GM04504 (cell line): ENCODE results near the gene TBC1D16.

ENCODE experiments used
- DNase-seq: peaks from one replicate; pipeline ENCODE4 v3.0.0-alpha.2; 2012; ENCODE audit warnings: low read depth

The TBC1D16 gene

DNA sequence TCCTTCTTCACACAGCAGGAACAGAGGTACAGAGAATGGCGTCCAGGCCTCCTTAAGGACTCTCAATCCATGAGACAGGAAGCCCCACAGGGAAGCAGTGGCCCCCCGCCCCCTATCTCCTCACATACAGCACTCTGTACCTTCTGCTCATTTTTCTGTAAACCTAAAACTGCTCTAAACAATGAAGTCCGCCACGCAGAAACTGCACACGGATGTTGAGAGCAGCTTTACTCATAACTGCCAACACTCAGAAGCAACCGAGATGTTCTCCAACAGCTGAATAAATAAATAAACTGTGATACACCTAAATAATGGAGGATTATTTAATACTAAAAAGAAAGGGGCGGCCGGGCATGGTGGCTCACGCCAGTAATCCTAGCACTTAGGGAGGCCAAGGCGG lies 9.9 kb downstream of the TBC1D16 start:
- DNase-seq: no peak

DNA sequence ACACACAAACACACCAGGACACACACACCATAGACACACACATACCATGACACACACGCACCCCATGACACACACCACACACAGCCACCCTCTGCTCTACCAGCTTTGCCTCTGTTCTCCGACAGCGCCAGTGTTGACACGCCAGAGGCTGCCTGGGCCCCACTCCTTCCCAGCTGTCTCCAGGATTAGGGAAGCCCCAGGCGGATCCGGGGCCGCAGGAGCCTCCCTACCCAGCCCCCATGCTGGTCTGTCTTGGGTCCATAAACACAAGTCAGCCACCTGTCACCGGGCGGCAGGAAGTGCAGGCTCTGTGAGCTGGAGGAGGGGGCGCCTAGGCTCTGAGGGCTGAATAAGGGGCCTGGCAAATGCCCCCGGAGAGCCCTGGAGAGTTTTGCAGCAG lies 10.5 kb downstream of the TBC1D16 start:
- no peak for DNase-seq

DNA sequence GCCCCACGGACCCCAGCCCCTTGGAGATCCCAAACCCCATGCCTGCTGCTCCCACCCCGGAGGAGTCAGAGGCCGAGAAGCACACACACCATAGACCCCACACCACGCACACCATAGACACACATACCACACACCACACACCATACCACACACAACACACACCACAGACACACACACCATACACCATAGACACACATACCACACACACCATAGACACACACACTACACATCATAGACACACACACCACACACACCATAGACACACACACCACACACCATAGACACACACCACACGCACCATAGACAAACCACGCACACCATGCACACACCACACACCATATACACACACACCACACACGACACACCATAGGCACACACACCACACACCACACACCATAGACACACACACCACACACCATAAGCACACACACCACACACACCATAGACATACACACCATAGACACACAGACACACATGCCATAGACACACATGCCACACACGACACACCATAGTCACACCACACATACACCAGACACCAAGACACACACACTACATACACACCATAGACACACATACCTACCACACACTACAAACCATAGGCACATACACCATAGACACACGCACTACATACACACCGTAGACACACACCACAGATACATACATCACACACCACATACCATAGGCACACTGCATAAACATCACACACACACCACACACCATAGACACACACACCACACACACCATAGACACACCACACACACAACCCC lies 11.3 kb downstream of the TBC1D16 start:
- no peak for DNase-seq

DNA sequence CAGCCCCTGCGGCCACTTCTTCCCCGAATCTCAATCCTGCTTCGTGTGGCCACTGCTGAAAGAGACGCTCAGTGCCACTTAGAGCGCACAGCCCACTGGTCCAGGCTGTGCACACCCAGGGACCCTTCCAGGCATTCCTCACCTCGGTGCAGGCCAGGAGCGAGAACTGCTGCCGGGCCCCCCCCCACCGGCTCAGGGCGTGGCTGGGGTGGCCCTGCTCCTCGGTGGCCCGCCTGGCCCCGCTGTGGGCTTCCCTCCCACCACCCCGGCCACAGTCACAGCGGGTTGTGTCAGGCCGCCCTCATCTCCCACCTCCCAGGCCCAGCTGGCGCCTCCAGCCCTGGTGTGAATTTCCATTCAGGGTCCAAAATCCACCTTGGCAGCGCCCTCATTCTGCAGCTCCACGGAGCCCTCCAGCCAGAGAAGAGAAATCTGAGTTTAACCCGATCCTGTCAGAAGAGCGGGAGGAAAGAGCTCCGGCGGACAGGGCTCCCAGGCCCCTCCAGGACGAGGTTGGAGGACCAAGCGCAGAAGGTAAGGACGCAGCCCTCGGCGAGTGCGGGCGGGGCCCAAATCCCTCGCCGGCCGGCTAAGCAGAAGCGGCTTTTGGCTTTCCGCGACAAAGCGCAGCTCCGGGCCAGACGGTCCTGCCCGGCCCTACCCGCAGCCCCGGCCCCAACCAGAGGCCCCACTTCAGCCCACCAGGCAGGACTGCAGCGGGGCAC lies 12.0 kb downstream of the TBC1D16 start:
- no peak for DNase-seq

DNA sequence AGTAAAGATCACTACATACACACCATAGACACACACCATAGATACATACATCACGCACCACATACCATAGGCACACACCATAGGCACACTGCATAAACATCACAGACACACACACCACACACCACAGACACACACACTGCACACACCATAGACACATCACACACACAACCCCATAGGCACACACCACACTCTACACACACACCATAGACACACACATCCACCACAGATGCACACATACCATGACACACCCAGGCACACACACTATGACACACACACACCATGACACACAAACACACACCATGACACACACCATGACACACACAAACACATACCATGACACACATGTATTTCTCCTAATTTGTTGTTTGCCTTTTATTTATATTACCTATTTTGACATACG lies 14.1 kb downstream of the TBC1D16 start:
- no peak for DNase-seq

DNA sequence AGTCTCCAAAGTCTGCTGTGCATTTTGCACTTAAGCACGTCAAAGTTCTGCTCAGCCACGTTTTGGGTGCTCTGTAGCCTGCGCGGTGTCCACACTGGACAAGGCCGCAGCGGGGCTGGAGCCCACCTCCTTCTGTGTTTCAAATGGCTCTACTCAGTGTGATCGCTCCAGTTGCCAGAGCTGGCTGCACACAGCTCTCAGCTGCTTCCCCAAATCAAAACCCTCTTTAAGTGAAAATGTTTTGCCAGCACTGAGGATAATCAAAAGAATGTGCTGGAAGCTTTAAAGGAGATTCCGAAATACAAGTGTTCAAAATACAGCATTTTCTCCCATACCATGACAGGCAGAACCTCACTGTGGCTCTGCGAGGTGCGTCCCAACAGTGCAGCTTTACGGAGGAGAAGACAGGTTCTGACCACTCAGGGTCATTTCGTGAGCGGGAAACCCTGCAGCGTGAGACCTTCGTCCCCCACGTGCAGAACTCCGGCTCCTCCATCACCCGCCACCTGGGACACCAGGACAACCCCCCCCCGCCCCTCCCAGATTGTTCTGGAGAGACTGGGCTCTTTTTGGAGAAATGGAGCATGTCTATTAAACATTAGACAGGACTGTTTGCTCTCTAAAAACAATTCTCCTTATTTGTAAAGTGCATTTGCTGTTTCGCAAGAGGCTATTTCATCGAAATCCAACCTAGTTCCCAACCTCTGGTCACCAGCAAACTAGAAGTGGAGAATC lies 16.6 kb downstream of the TBC1D16 start:
- no peak for DNase-seq

DNA sequence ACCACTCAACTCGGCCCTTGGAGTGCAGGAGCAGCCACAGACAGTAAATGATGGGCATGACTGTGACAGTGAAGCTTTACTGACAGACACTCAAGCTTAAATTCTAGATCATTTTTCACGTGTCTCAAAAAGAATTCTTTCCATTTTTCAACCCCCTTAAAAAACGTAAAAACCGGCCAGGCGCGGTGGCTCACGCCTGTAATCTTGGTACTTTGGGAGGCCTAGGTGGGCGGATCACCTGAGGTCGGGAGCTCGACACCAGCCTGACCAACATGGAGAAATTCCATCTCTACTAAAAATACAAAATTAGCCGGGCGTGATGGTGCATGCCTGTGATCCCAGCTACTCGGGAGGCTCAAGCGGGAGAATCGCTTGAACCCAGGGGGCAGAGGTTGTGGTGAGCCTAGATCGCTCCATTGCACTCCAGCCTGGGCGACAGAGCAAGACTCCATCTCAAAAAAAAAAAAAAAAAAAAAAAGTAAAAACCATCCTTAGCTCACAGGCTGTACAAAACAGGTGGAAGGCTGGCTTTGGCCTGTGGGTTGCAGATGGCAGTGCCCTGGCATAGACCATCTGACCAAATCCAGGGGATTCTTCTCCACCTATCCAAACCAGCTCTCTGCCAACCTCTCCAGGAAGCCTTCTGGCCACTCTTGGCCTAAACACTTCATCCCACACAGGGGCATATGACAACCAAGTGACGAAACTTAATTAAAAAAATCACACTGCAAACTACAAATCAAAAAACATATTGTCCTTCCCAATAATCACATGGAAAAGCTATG lies 18.3 kb downstream of the TBC1D16 start:
- no peak for DNase-seq

DNA sequence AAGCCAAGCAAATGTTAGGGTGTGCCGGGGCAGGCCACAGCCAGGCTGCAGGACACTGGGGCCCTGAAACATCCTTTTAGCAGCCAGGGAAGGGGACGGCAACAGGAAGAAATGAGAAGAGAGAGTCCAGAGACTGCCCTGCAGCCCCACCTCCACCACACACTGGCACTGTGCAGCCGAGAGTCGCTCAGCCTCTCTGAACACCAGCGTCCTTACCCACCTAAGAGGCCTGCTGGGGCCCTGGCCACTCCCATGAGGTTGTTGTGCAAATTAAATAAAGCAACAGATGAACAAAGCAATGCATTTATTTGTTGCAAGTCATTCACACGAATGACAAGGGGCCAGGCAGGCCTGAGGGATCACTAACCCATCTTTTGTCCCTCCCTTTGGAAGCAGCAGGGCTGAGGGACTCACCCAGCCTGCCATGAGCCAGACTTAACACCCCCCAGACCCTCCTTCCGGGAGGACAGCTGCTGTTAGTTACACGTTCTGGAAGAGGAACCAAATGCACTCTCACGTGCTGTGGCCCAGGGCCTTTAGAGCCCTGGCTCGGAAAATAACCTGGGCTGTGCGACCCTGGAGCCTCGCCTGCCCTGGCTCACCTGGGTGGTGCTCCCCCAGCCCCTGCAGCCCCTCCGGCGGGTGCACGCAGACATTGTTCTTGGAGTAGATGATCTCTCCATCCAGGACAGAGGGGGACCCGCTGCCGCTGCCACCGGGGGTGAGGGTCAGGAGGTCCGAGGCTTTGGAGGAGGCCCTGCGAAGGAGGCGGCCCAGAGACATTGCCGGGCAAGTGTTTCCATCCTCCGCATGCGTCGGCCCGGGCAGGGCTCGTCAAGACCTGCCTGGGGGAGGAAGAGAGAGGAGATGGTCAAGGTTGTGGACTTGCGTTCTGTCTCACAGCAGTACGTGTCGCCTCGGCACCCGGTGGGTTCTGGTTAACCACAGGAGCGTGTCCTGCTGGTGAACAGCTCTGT lies 22.6 kb downstream of the TBC1D16 start:
- no peak for DNase-seq

DNA sequence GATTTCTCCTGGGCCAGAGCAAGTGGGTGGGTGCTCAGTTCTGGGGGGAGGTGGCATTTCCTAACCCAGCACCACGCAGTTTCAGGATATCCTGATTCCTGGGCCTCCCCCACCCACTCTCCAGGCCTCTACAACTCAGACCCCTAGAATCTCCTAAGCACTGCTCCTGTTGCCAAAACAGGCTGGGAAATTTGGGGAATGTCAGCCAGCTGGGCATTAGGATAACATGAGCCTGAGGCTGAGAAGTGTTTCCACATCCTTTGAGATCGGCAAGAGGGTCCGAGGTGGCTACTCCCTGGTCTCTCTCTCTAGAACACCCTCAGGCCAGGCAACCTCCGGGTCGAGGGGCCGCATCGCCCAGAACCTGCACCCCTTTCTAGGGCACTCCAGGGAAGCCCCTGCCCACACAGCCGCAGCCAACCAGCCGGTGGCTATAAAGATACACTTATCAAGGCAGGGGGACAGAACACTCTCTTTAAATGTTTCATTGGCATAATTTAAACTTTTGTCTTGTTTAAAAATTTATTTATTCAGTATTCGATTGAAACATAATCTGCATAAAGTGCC lies 23.6 kb downstream of the TBC1D16 start:
- no peak for DNase-seq

DNA sequence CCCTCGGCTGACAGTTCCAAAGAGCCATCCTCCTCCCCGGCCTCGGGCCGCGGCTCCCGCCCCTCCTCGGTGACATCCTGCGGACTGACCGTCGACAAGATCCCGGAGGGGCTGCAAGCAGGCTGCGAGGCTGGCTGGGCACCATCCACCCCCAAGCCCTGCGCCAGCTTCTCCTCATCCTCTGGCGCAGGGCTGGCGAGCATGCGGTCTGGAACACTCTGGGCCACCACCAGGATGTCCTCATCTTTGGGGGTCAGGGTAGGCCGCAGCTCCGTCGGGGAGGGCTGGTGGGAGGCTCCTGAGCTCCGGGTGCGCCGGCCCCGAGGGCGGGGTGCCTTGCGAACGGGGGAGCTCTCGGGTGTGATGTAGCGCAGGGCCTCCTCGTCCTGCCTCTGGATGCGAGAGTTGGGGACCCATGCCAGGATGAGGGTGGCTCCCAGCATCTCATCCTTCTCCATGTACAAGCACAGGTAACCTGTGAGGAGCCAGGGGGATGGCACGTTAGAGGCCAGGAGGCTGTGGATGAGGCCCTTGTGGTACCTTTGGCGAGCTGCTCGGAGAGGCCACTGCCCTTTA lies 25.3 kb downstream of the TBC1D16 start:
- DNase-seq: no peak

DNA sequence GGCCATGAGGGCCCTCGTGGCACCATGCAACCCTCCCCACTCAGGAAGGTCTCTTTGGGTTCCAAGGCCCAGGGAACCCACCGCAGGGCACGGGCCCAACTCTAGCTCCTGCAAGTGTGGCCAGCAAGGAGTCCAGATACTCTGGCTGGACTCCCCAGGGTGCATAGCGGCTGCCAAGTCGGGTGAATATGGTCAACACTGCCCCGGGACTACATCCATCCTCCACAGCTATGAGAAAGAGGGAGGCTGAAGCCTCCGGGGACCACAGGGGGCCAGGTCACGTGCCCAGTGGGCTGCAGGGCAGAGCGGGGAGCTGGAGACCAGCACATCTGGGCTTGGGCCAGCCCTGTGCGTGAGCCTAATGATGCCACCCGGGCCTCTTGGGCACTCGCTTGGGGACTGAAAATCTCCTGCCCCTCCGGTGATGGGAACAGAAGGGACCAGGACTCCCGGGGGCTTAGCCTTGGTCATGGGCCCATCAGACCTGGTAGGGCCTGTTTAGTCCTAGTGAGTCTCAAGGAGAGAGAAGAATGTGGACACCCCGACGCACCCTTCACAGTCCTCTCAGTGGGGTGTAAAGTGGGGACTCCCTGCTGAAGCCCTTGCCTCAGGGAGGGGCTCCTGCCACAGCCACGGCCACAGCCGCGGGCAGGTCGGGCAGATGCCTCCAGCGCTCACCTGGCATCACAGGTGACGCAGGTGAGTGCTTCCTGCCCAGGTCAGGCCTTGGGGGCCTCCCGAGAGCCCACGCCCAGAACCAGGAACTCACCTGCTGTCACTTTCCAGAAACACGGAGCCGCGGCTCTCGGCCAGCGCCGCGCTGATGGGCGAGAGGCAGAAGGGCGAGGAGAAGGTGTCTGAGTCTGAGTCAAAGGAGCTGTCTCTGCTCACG lies 26.0 kb downstream of the TBC1D16 start:
- DNase-seq: no peak

DNA sequence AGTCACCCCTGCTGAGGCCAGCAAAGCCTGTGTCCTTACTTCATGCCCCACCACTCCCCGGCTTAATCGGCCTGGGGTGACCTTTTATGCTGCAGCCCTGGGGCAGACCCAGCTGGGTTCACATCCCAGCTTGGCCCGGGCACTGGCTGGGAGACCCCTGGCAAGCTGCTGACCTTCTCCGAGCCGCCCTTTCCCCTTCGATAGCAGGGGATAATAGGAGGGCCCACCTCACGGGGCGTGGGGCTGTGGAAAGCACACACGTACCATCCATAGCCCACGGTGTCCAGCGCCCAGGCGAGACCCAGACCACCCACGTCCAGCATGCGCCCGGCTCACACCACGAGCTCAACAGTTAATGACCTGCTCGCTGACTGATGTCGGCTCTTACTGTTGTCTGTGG lies 26.8 kb downstream of the TBC1D16 start:
- DNase-seq: no peak

DNA sequence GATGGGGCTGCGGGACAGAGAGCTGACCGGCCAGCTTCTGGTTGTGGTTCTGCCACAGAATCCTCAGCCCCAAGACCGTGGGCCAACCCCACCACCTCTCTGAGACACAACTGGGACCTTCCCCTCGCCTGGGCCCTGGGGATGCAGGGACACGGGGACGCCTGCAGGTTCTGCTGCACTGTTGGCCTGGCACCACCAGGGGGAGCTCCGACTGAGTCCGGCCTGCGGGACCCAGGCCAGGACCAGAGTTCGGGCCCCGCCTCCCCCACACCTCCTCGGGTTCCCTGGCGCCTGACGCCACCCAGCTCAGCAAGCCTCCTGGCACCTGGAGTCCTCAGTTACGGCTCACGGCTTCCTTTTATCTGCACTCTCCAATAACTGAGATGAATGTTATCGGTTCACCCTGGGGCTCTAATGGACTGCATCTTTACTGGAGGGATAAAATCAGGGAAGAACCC lies 27.3 kb downstream of the TBC1D16 start:
- no peak for DNase-seq

DNA sequence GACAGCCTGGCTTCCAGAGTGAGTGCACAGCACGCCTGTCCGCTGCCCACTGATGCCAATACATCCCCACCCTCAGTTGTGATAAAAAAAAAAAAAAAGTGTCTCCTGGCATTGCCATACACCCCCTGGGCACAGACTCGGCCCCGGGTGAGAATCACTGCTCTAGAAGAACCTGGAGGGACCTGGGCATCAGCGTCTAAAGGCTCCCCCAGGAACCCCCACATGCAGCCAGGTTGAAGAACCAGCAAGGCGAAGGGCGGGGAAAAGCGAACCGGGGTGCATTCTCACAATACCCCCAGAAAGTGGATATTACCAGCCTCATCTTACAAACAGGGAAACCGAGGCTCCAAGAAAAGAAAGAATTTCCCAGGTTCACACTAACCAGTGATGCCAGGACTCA lies 27.7 kb downstream of the TBC1D16 start:
- no peak for DNase-seq

DNA sequence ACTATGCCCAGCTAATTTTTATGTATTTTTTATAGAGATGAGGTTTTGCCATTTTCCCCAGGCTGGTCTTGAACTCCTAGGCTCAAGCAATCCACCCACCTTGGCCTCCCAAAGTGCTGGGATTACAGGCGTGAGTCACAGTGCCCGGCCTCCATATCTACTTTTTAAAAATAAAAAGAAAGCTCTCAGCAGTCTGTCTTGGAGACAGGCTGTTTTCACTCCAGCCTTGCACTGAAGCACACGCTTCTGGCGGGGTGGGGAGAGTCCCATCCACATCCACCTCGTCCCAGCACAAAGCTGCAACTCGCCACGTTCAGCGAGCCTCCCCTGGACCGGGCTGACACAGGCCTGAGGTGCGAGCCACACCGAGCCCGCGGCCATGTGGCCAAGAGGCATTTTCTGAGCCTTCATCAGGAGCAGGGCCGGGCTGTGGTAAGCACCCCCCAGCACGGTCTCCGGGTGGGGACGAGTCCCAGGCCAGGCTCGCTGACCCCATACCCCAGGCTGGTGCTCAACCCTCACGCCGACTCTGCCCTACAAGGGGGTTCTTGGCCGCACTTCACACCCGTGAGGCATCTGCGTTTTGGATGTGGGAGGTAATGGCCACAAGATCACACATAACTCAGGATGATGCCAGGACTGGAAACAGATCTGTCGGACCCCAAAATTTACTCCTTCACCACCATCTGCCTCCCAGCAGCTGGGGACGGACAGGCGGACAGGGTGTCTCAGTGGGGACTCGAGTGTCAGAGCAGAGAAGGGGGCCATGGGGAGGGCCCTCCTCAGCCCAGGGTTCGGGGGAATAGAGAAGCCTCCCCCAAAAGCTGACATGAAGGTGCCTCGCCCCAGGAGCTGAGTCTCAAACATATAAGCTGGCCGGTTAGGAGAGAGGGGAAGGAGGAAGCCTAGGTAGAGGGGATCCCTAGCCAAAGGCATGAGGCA lies 28.6 kb downstream of the TBC1D16 start:
- DNase-seq: no peak

DNA sequence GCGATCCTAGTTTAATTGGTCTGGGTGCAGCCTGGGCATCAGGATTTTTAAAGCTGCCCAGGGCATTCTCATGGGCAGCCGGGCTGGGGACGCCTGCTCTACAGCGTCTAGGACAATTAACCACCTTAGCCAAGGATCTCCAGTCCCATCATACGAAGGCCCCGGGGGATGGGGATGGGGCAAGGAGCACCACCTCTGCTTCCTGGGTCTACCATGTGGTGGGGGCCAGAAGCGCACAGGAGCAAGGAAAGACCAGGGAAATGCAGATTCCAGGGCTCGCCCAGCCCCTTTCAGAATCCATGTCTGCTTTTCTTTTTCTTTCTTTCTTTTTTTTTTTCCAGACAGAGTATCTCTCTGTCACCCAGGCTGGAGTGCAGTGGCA lies 29.3 kb downstream of the TBC1D16 start:
- no peak for DNase-seq

DNA sequence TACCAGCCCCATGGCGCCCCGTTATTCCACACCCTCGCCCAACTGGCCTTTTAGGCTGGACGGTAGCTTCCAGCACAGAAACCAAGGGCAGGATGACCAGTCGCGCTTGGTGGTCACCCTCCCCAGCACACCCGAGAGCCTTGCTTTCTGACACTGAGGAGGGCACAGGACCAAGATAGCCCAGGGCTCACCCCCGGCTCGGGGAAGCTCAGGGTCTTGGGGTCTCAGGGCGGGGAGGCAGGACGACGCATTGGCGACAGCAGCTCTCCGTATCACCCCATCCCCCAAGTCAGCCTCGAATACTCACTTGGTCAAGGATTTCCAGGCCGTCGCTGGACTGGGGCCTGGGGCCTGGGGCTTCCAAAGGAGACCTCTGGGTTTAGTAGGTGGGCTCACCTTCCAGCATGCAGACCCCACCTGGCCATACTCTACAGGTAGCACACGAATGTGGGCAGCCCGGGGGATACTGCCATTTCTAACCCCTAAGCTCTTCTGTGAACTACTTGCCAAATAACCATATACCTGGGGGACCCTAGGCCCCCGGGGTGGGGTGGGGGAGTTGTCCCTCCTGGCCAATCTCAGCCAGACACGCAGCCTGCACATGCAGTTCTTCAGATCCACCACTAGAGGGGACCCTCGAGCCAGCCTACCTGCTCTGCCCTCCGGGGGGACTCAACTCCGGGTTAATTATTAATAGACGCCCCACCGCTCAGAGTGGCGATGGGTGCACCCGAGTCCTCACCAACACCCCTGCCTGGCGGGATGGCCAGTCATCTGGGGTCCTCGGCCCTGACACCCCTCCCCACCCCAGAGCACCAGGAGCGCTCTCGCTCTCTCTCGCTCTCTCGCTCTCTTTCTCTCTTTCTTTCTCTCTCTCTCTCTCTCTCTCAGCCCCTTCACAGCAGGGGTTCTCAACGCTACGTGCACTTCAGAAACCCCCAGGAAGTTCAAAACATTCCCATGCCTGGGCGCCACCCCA lies 30.0 kb downstream of the TBC1D16 start:
- no peak for DNase-seq
